IPS DF 6.9 (cell line): Measurements from ENCODE around the gene BID.

Source experiments
- DNase-seq: peaks from one replicate; pipeline ENCODE4 v3.0.0-alpha.2; 2013; ENCODE audit warnings: low read depth, low spot score
- H3K27ac ChIP-seq: one replicate; pipeline ENCODE4 v1.5.1; 2013; ENCODE audit warnings: low read length, control low read depth
- H3K27me3 ChIP-seq: 2 replicates; pipeline ENCODE4 v1.6.1; 2013; ENCODE audit warnings: mild to moderate bottlenecking, low read length; ENCODE audit not compliant: control insufficient read depth, insufficient read depth
- H3K36me3 ChIP-seq: 2 replicates; pipeline ENCODE4 v1.6.1; 2013; ENCODE audit warnings: low read length; ENCODE audit not compliant: control insufficient read depth, insufficient read depth
- H3K4me1 ChIP-seq: 2 replicates; pipeline ENCODE4 v1.6.1; 2013; ENCODE audit warnings: low read length; ENCODE audit not compliant: control insufficient read depth, insufficient read depth
- H3K4me3 ChIP-seq: 2 replicates; pipeline ENCODE4 v1.5.1; 2013; ENCODE audit warnings: mild to moderate bottlenecking, low read length
- H3K9me3 ChIP-seq: 2 replicates; pipeline ENCODE4 v1.6.1; 2013; ENCODE audit warnings: low read length, inconsistent platforms; ENCODE audit not compliant: control insufficient read depth, insufficient read depth
- WGBS: extraction: QIAGEN DNeasy Blood & Tissue Kit; methylation state at CpG from one replicate; pipeline ENCODE4 v1.1.7; 2013; ENCODE audit warnings: mixed read lengths, missing lambda C conversion rate; ENCODE audit not compliant: insufficient read length, insufficient coverage; 5-methylcytosine and 5-hydroxymethylcytosine counted together

The BID gene

GRCh38 chr22:17815703-17816254 lies 41.5 kb upstream of the BID start:
- no peak for DNase-seq
- no peaks in the 10 kb centered on the region for H3K4me1 ChIP-seq
- WGBS = no CpG with 5 or more reads among the region's 15 CpGs
- H3K36me3 ChIP-seq = peaks cover 2% of the 10 kb centered on the region; the same call in 1 of the 2 replicates
- H3K27me3 ChIP-seq = no peaks in the 10 kb centered on the region
- H3K27ac ChIP-seq = no peak overlapping the region
- no peaks in the 10 kb centered on the region for H3K9me3 ChIP-seq
- no peak overlapping the region for H3K4me3 ChIP-seq

GRCh38 chr22:17814830-17815229 lies 40.6 kb upstream of the BID start:
- H3K27ac ChIP-seq = no peak overlapping the region
- no CpG with 5 or more reads among the region's 20 CpGs for WGBS
- no peaks in the 10 kb centered on the region for H3K4me1 ChIP-seq
- peaks cover 2% of the 10 kb centered on the region; the same call in 1 of the 2 replicates for H3K36me3 ChIP-seq
- H3K9me3 ChIP-seq = no peaks in the 10 kb centered on the region
- no peak for DNase-seq
- H3K4me3 ChIP-seq = no peak overlapping the region
- H3K27me3 ChIP-seq = no peaks in the 10 kb centered on the region

GRCh38 chr22:17814084-17814483 lies 39.8 kb upstream of the BID start:
- DNase-seq = no peak
- no peaks in the 10 kb centered on the region for H3K9me3 ChIP-seq
- no peaks in the 10 kb centered on the region for H3K27me3 ChIP-seq
- 100% methylated on average over 1 of the region's 6 CpGs for WGBS
- no peaks in the 10 kb centered on the region for H3K4me1 ChIP-seq
- H3K27ac ChIP-seq = no peak overlapping the region
- H3K4me3 ChIP-seq = no peak overlapping the region
- H3K36me3 ChIP-seq = peaks cover 2% of the 10 kb centered on the region; the same call in 1 of the 2 replicates

- DNase-seq = no peak
- no peak overlapping the region for H3K27ac ChIP-seq
- no peaks in the 10 kb centered on the region for H3K9me3 ChIP-seq
- WGBS = no CpG with 5 or more reads among the region's 4 CpGs
- no peaks in the 10 kb centered on the region for H3K27me3 ChIP-seq
- H3K4me1 ChIP-seq = no peaks in the 10 kb centered on the region
- no peak overlapping the region for H3K4me3 ChIP-seq
- H3K36me3 ChIP-seq = peaks cover 2% of the 10 kb centered on the region; the same call in 1 of the 2 replicates
These were observed 36.9 kb upstream of the BID start for GRCh38 chr22:17811119-17811518.

- Histone ChIP-seq H3K27ac (no peak overlapping the region), H3K9me3 (no peaks in the 10 kb centered on the region), H3K4me3 (no peak overlapping the region), H3K4me1 (no peaks in the 10 kb centered on the region), H3K36me3 (peaks cover 2% of the 10 kb centered on the region; the same call in 1 of the 2 replicates), H3K27me3 (no peaks in the 10 kb centered on the region)
- DNase-seq = no peak
- WGBS = no CpG with 5 or more reads among the region's 12 CpGs
These were observed 36.4 kb upstream of the BID start for GRCh38 chr22:17810570-17811116.

- no peak for DNase-seq
- Histone ChIP-seq H3K27me3 (no peaks in the 10 kb centered on the region), H3K9me3 (no peaks in the 10 kb centered on the region), H3K36me3 (0 out of 2 replicates have a peak, but pooled peaks cover 2% of the 10 kb centered on the region), H3K4me3 (no peak overlapping the region), H3K27ac (no peak overlapping the region), H3K4me1 (no peaks in the 10 kb centered on the region)
- WGBS = no CpG with 5 or more reads among the region's 25 CpGs
These were observed 34.6 kb upstream of the BID start for GRCh38 chr22:17808693-17809403.

- DNase-seq = no peak
- WGBS = no CpG with 5 or more reads among the region's 18 CpGs
- Histone ChIP-seq H3K4me1 (no peaks in the 10 kb centered on the region), H3K36me3 (0 out of 2 replicates have a peak, but pooled peaks cover 2% of the 10 kb centered on the region), H3K27me3 (no peaks in the 10 kb centered on the region), H3K9me3 (no peaks in the 10 kb centered on the region), H3K4me3 (no peak overlapping the region), H3K27ac (no peak overlapping the region)
These were observed 33.5 kb upstream of the BID start for GRCh38 chr22:17807578-17808410.

GRCh38 chr22:17807086-17807485 lies 32.8 kb upstream of the BID start:
- Histone ChIP-seq H3K4me1 (no peaks in the 10 kb centered on the region), H3K27ac (no peak overlapping the region), H3K4me3 (no peak overlapping the region), H3K36me3 (0 out of 2 replicates have a peak, but pooled peaks cover 2% of the 10 kb centered on the region), H3K9me3 (no peaks in the 10 kb centered on the region), H3K27me3 (no peaks in the 10 kb centered on the region)
- no peak for DNase-seq
- no CpG with 5 or more reads among the region's 10 CpGs for WGBS

GRCh38 chr22:17806437-17806836 lies 32.2 kb upstream of the BID start:
- DNase-seq = no peak
- Histone ChIP-seq H3K27me3 (no peaks in the 10 kb centered on the region), H3K4me3 (no peak overlapping the region), H3K36me3 (0 out of 2 replicates have a peak, but pooled peaks cover 2% of the 10 kb centered on the region), H3K4me1 (no peaks in the 10 kb centered on the region), H3K9me3 (no peaks in the 10 kb centered on the region), H3K27ac (no peak overlapping the region)
- no CpG with 5 or more reads among the region's 2 CpGs for WGBS
